ENCODE measurements around the gene MEX3B. TPM values are rescaled to one million over a fixed set of nuclear protein-coding genes. Genes with fewer than 3 reads are reported as not detected.

Gene MEX3B
- total RNA-seq, 1 experiment from 2014 or later = 11.0 TPM

- Mint-ChIP-seq H3K27ac (no peak overlapping the region), H3K36me3 (ENCODE audit: insufficient read depth in 1 of 3, low read depth in 3 of 3) (no peaks in the 10 kb centered on the region), H3K4me1 (peaks cover 4 to 6% of the 10 kb centered on the region in 2 experiments), H3K4me3 (no peak overlapping the region), H3K9me3 (no peaks in the 10 kb centered on the region), H3K27me3 (ENCODE audit: low read depth) (peaks cover 7% of the 10 kb centered on the region)
- Histone ChIP-seq H3K23me2 (ENCODE audit: insufficient read length, low read depth, low read length, poor library complexity, severe bottlenecking) (no peaks in the 10 kb centered on the region), H3K4ac (ENCODE audit: low read depth, low read length) (no peak overlapping the region), H3K79me1 (ENCODE audit: insufficient read depth, low read depth, low read length, poor library complexity, severe bottlenecking) (no peaks in the 10 kb centered on the region), H2BK120ac (ENCODE audit: low read depth, low read length, poor library complexity, severe bottlenecking) (no peak overlapping the region), H2BK5ac (ENCODE audit: insufficient read length, low read length) (no peak overlapping the region), H3K9ac (ENCODE audit: extremely low read depth, insufficient read length, low read length) (no peak overlapping the region), H3K27me3 (ENCODE audit: insufficient read depth, low read length) (no peaks in the 10 kb centered on the region), H2BK12ac (ENCODE audit: insufficient read length, low read depth, low read length) (no peak overlapping the region), H3K56ac (ENCODE audit: insufficient read length, low read depth, low read length) (no peak overlapping the region), H2AFZ (ENCODE audit: low read length) (no peak overlapping the region), H3K18ac (ENCODE audit: insufficient read length, low read depth, low read length) (no peak overlapping the region), H4K91ac (ENCODE audit: insufficient read length, low read depth, low read length) (no peak overlapping the region), H3T11ph (ENCODE audit: low read length) (no peak overlapping the region), H2BK20ac (ENCODE audit: low read depth, low read length, poor library complexity, severe bottlenecking) (no peak overlapping the region), H2AK5ac (ENCODE audit: insufficient read length, low read length) (no peak overlapping the region), H3K4me1 (ENCODE audit: insufficient read depth, low read length) (no peaks in the 10 kb centered on the region), H3K4me2 (ENCODE audit: insufficient read depth, insufficient read length, low read length) (no peak overlapping the region), H4K8ac (replicated peaks; ENCODE audit: insufficient read length, low read depth, low read length) (no peak overlapping the region), H3K27ac (ENCODE audit: insufficient read length, low read depth, low read length) (no peak overlapping the region), H4K5ac (ENCODE audit: insufficient read length, low read depth, low read length) (no peak overlapping the region), H2BK15ac (ENCODE audit: low read depth, low read length) (no peak overlapping the region), H3K79me2 (ENCODE audit: insufficient read depth, low read length) (no peaks in the 10 kb centered on the region), H4K20me1 (ENCODE audit: control insufficient read depth, insufficient read depth, insufficient read length) (no peaks in the 10 kb centered on the region), H3K14ac (ENCODE audit: insufficient read depth, low read length) (no peak overlapping the region), H3K9me3 (ENCODE audit: control insufficient read depth, low read depth, low read length) (no peaks in the 10 kb centered on the region), H3K23ac (ENCODE audit: insufficient read length, low read depth, low read length) (no peak overlapping the region)
- TF ChIP-seq CTCF (conservative IDR thresholded peaks at IDR 0.05) = no peak
- no peak for DNase-seq
- WGBS (ENCODE audit: extremely low coverage, insufficient read length, low lambda C conversion rate) = no CpG with 5 or more reads among the region's 1 CpG
Measured at GRCh38 chr15:82074610-82075009, 28.8 kb upstream of the MEX3B start.

All from H9 (cell line).